Spleen (tissue), 7 donors: ENCODE results near the gene CST1.

Experiments used
- CTCF ChIP-seq, 11 experiments: fragments of 200-600 bp in 7 of 11; fragments of 450-650 bp in 4 of 11; sonication (generic) in 4 of 11; IDR thresholded peaks in 8 of 11; conservative IDR thresholded peaks in 3 of 11; 1 replicate in 7 of 11; 2 replicates in 4 of 11; pipeline versions ENCODE4 v1.4.0 to v1.8.0; 2016 to 2021; ENCODE audit warnings: antibody characterized with exemption in 11 of 11, inconsistent platforms in 4 of 11, mild to moderate bottlenecking in 1 of 11
- POLR2A ChIP-seq, 3 donors: fragments of 450-650 bp; IDR thresholded peaks; one replicate each; pipeline ENCODE4 v1.5.1; 2017; ENCODE audit warnings: antibody characterized with exemption in 3 of 3, mild to moderate bottlenecking in 1 of 3
- POLR2AphosphoS5 ChIP-seq, 3 donors: sonication (generic); formaldehyde crosslinking; IDR thresholded peaks; one replicate each; pipeline ENCODE4 v1.5.1; 2017; ENCODE audit warnings: antibody characterized with exemption in 3 of 3
- donor health status: DM: no; HTN: no; CAD: no; lungs with moderate emphysema.
- donor health status: DM: no; HTN: no; CAD: no.
- donor health status: DM: no; HTN: no; CAD: no.

DNA sequence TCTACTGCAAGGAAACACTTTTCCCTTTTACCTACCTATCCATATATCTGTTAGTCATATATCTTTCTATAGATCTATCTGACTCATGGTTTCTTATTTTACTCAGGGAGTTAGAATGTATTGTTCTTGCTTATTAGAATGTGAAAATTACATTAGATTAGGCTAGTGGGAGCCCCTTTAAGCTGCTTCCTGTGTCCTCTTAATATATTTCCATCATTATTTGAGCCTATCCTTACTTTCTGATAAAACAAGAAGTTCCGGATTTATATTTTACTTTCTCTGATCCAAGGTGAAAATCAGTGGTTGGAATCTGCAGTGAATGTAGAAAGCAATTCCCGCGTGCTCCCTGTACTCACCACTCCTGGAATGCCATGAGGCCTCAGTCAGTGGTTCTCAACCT lies 44.8 kb upstream of the CST1 start:
- TF ChIP-seq POLR2A (IDR thresholded peaks at IDR 0.05) (no peak), POLR2AphosphoS5 (IDR thresholded peaks at IDR 0.05) (no peak), CTCF (IDR thresholded peaks at IDR 0.05 in 8 of 11, conservative IDR thresholded peaks at IDR 0.05 in 3 of 11) (no peak)
